ENCODE results near the gene PRKCZ.

The PRKCZ gene

GRCh38 chr1:2231532-2232254 is 181.5 kb downstream of the PRKCZ start:
- no peak overlapping the region for H3K4me3 ChIP-seq (ENCODE audit: low read length)
- H3K79me2 ChIP-seq (ENCODE audit: low read length) = peaks cover 80% of the 10 kb centered on the region
- no peak overlapping the region for H3K9ac ChIP-seq (ENCODE audit: low read length)
- TF ChIP-seq, protein P1, sequence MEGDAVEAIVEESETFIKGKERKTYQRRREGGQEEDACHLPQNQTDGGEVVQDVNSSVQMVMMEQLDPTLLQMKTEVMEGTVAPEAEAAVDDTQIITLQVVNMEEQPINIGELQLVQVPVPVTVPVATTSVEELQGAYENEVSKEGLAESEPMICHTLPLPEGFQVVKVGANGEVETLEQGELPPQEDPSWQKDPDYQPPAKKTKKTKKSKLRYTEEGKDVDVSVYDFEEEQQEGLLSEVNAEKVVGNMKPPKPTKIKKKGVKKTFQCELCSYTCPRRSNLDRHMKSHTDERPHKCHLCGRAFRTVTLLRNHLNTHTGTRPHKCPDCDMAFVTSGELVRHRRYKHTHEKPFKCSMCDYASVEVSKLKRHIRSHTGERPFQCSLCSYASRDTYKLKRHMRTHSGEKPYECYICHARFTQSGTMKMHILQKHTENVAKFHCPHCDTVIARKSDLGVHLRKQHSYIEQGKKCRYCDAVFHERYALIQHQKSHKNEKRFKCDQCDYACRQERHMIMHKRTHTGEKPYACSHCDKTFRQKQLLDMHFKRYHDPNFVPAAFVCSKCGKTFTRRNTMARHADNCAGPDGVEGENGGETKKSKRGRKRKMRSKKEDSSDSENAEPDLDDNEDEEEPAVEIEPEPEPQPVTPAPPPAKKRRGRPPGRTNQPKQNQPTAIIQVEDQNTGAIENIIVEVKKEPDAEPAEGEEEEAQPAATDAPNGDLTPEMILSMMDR (IDR thresholded peaks at IDR 0.05; ENCODE audit: low read depth, low read length) = no peak
- TF ChIP-seq EZH2phosphoT487 (IDR thresholded peaks at IDR 0.05; ENCODE audit: low read depth) = no peak
- H3K27me3 ChIP-seq (ENCODE audit: low read depth, low read length) = no peaks in the 10 kb centered on the region
- no peak overlapping the region for H3K4me2 ChIP-seq (ENCODE audit: low read length)
- peaks cover 73% of the 10 kb centered on the region for H4K20me1 ChIP-seq (ENCODE audit: insufficient read depth, low read length)
- no peak overlapping the region for H3K27ac ChIP-seq (ENCODE audit: low read length)
- peaks cover 40% of the 10 kb centered on the region for H3K4me1 ChIP-seq (ENCODE audit: low read length)
- peaks cover 9% of the 10 kb centered on the region for H3K36me3 ChIP-seq (replicated peaks; ENCODE audit: low read depth, low read length)
- H3K9me3 ChIP-seq (ENCODE audit: insufficient read depth, low read length) = no peaks in the 10 kb centered on the region
- no peak overlapping the region for H2AFZ ChIP-seq (ENCODE audit: low read depth, low read length)

DNA sequence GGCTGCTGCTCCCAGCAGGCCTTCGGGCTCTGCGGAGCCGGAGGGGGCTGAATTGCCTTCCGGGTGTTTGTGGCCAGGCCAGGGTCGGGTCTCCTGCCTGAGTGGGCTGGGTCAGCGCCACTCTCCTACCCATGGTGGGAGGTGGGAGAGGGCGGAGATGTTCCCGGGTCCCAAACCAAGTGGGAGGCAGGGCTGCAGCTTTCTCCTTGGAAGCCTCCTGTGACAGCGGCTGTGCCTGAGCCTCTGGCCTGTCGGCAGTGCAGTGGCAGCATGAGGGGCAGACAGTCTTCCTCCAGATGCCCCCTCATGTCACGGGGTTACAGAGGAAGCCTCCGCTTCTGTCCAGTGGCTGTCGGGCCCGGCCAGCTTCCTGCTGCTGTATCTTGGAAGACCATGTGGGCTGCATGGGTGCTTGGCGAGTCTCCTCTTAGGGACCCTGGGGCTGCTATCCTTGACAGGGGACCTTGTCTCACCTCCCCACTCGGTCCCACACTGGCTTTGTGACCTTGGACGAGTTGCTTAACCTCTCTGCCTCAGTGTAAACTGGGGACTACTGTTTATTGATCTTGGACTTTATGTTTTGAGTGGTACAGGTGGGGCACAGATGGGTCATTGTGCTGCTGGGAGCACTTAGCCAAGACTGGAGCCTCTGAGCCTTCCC is 182.2 kb downstream of the PRKCZ start:
- Histone ChIP-seq H4K20me1 (ENCODE audit: insufficient read depth, low read length) (peaks cover 80% of the 10 kb centered on the region), H3K27ac (ENCODE audit: low read length) (no peak overlapping the region), H3K9ac (ENCODE audit: low read length) (no peak overlapping the region), H3K36me3 (replicated peaks; ENCODE audit: low read depth, low read length) (peaks cover 9% of the 10 kb centered on the region), H2AFZ (ENCODE audit: low read depth, low read length) (no peak overlapping the region), H3K27me3 (ENCODE audit: low read depth, low read length) (no peaks in the 10 kb centered on the region), H3K79me2 (ENCODE audit: low read length) (peaks cover 87% of the 10 kb centered on the region), H3K4me2 (ENCODE audit: low read length) (no peak overlapping the region), H3K4me3 (ENCODE audit: low read length) (no peak overlapping the region), H3K4me1 (ENCODE audit: low read length) (peaks cover 38% of the 10 kb centered on the region), H3K9me3 (ENCODE audit: insufficient read depth, low read length) (no peaks in the 10 kb centered on the region)
- TF ChIP-seq EZH2phosphoT487 (IDR thresholded peaks at IDR 0.05; ENCODE audit: low read depth) = no peak
- TF ChIP-seq, protein P1 (IDR thresholded peaks at IDR 0.05; ENCODE audit: low read depth, low read length) = no peak

- H3K79me2 ChIP-seq (ENCODE audit: low read length) = peaks cover 93% of the 10 kb centered on the region
- H3K9ac ChIP-seq (ENCODE audit: low read length) = no peak overlapping the region
- no peak overlapping the region for H2AFZ ChIP-seq (ENCODE audit: low read depth, low read length)
- H3K27ac ChIP-seq (ENCODE audit: low read length) = no peak overlapping the region
- H3K4me1 ChIP-seq (ENCODE audit: low read length) = peaks cover 38% of the 10 kb centered on the region
- no peak overlapping the region for H3K4me2 ChIP-seq (ENCODE audit: low read length)
- no peak overlapping the region for H3K4me3 ChIP-seq (ENCODE audit: low read length)
- H3K36me3 ChIP-seq (replicated peaks; ENCODE audit: low read depth, low read length) = peaks cover 9% of the 10 kb centered on the region
- TF ChIP-seq, protein P1 (IDR thresholded peaks at IDR 0.05; ENCODE audit: low read depth, low read length) = no peak
- no peak for TF ChIP-seq EZH2phosphoT487 (IDR thresholded peaks at IDR 0.05; ENCODE audit: low read depth)
- H4K20me1 ChIP-seq (ENCODE audit: insufficient read depth, low read length) = peaks cover 86% of the 10 kb centered on the region
- no peaks in the 10 kb centered on the region for H3K9me3 ChIP-seq (ENCODE audit: insufficient read depth, low read length)
- H3K27me3 ChIP-seq (ENCODE audit: low read depth, low read length) = no peaks in the 10 kb centered on the region
Measured at GRCh38 chr1:2232916-2233438, 182.8 kb downstream of the PRKCZ start.

DNA sequence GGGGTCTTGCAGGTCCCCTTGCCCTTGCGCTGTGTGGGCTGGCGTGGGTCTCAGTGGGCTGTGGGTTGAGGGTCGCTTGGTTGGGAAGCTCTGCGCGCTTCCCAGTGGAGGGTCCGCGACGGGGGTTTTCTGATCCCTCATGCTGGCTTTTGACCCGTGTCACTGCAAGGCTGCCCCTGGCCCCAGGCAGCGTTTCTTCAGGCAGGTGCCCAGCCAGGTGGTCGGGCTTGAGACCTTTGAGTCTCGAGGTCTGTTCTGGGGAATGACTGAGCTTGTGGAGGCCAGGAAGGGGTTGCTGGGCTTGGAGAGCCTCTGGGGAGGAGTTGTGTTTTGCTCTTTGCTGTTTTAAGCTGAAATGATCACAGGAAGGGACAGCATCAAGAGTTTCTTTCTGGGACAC is 183.3 kb downstream of the PRKCZ start:
- TF ChIP-seq EZH2phosphoT487 (IDR thresholded peaks at IDR 0.05; ENCODE audit: low read depth) = no peak
- TF ChIP-seq, protein P1 (IDR thresholded peaks at IDR 0.05; ENCODE audit: low read depth, low read length) = no peak
- H3K4me3 ChIP-seq (ENCODE audit: low read length) = no peak overlapping the region
- H3K27ac ChIP-seq (ENCODE audit: low read length) = no peak overlapping the region
- no peak overlapping the region for H2AFZ ChIP-seq (ENCODE audit: low read depth, low read length)
- H3K4me2 ChIP-seq (ENCODE audit: low read length) = 0 out of 2 replicates have a peak overlapping the region, but pooled peaks have one; percentile 7
- H3K36me3 ChIP-seq (replicated peaks; ENCODE audit: low read depth, low read length) = peaks cover 9% of the 10 kb centered on the region
- H3K4me1 ChIP-seq (ENCODE audit: low read length) = peaks cover 38% of the 10 kb centered on the region
- no peaks in the 10 kb centered on the region for H3K27me3 ChIP-seq (ENCODE audit: low read depth, low read length)
- peaks cover 98% of the 10 kb centered on the region for H3K79me2 ChIP-seq (ENCODE audit: low read length)
- no peaks in the 10 kb centered on the region for H3K9me3 ChIP-seq (ENCODE audit: insufficient read depth, low read length)
- peaks cover 89% of the 10 kb centered on the region for H4K20me1 ChIP-seq (ENCODE audit: insufficient read depth, low read length)
- no peak overlapping the region for H3K9ac ChIP-seq (ENCODE audit: low read length)

All from OCI-LY3 (cell line).